ENCODE results near the gene TMEM86A.
"Not testable (repeated sequence)": the region's sequence is repeated elsewhere in the genome, so short reads cannot be mapped to it uniquely, and the experiment has no call there.

Gene TMEM86A, protein sequence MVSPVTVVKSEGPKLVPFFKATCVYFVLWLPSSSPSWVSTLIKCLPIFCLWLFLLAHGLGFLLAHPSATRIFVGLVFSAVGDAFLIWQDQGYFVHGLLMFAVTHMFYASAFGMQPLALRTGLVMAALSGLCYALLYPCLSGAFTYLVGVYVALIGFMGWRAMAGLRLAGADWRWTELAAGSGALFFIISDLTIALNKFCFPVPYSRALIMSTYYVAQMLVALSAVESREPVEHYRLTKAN
- 4.0 to 5.2 reads per million in 2 donors for total RNA-seq

- peak; percentile 90 for DNase-seq
Observed at GRCh38 chr11:18698341-18699268, at the start of gene TMEM86A. TMEM86A (plus strand) TSS chr11:18698779; CDS start chr11:18698887, 108 bp downstream.

- no peak for DNase-seq
Observed at GRCh38 chr11:18650353-18650752, 48.2 kb upstream of the TMEM86A start.

- DNase-seq: no peak
Observed at GRCh38 chr11:18650859-18651557, 47.6 kb upstream of the TMEM86A start.

GRCh38 chr11:18657673-18658072, 40.9 kb upstream of the TMEM86A start:
- DNase-seq: no peak

- DNase-seq: not testable (repeated sequence)
Observed at GRCh38 chr11:18665353-18665872, 33.2 kb upstream of the TMEM86A start.

DNA sequence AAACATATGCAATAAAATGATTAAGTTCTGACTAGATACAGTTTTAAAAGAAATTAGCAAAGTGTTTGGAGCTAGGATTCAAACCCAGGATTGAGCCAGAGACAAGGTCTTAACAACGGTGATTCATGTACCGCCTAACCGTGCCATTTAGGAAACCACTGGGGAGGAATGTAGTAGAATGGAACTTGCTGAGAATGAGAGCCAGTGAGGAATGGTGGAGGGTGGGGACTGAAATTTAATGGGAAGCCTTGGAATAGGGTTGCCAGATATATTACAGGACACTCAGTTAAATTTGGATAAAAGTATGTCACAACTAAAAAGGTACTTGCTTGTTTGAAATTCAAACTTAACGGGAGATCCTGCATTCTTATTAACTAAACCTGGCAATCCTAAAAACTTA, 30.4 kb upstream of the TMEM86A start:
- no peak for DNase-seq

DNA sequence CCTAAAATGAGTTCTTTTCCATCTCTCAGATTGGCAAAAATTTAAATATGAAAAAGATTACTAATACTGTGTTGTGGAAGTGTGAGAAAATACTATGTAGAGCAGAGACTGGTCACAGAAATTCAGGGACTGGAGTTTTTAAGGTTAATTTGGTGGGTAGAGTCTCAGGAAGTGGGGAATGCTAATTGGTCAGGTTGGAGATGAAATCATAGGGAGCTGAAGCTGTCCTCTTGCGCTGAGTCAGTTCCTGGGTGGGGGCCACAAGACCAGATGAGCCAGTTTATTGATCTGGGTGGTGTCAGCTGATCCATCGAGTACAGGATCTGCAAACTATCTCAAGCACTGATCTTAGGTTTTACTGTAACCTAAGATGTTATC, 29.4 kb upstream of the TMEM86A start:
- DNase-seq: no peak

- DNase-seq: no peak
Observed at GRCh38 chr11:18669711-18670110, 28.9 kb upstream of the TMEM86A start.

- DNase-seq: no peak
Observed at GRCh38 chr11:18671246-18671645, 27.3 kb upstream of the TMEM86A start.

GRCh38 chr11:18672209-18672608, 26.4 kb upstream of the TMEM86A start:
- not testable (repeated sequence) for DNase-seq

DNA sequence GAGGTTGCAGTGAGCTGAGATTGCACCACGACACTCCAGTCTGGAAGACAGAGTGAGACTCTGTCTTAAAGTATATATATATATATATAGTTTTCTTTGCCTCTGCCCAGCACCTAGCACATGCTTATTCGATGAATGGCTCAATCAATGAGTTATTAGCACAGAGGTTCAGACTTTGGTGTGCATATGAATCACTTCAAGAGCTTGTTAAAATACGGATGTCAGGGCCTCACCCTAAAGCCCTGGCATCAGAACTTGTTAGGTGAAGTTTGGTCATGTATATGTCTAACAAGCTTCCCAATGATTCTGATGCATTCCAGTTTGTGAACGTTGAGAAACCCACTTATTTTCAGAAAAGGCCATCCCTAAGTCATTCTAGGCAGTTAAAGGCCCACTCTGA, 21.8 kb upstream of the TMEM86A start:
- no peak for DNase-seq

GRCh38 chr11:18677560-18677959, 21.0 kb upstream of the TMEM86A start:
- DNase-seq: no peak

GRCh38 chr11:18681949-18682348, 16.6 kb upstream of the TMEM86A start:
- not testable (repeated sequence) for DNase-seq

DNA sequence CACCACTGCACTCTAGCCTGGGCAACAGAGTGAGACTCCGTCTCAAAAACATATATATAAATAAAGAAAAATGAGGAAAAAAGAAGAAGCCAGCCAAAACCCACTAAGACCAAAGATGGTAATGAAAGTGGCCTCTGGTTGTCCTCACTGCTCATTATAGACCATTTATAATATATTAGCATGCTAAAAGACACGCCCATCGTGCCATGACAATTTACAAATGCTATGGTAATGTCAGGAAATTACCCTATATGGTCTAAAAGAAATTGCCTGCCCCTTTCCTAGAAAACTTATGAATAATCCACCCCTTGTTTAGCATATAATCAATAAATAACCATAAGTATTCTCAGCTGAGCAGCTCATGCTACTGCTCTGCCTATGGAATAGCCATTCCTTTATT, 16.1 kb upstream of the TMEM86A start:
- DNase-seq: no peak

DNA sequence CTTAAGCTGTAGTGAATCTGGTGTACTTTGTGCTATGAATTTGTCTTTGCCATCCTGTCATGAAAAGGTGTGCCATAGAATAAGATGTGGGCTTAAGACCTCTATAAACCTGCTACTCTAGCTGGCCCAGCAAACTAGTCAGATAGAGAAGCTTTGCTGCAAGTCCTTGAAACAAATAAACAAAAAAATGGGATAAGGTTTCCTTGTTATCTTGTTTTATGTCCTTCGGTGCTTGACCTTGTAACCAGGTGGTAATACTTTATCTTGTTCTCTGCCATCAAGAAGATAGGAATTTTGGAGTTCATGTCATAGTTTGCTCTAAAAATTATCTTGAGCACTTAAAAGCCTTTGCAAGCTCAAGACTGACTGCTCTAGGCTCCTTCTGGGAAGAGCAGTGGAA, 14.3 kb upstream of the TMEM86A start:
- no peak for DNase-seq

DNA sequence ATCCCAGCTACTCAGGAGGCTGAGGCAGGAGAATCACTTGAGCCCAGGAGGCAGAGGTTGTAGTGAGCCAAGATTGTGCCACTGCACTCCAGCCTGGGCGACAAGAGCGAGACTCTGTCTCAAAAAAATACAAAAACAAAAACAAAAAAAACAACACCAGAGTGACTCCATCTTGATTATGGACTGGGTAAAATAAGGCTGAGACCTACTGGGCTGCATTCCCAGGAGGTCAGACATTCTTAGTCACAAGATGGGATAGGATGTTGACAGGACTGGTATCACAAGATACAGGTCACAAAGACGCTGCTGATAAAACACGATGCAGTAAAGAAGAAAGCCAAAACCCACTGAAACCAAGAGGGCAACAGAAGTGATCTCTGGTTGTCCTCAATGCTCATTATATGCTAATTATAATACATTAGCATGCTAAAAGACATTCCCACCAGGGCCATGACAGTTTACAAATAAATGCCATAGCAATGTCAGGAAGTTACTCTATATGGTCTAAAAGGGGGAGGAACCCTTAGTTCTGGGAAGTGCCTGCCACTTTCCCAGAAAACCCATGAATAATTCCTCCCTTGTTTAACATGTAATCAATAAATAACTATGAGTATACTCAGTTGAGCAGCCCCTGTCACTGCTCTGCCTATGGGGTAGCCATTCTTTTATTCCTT, 7.0 kb upstream of the TMEM86A start:
- DNase-seq: not testable (repeated sequence)

DNA sequence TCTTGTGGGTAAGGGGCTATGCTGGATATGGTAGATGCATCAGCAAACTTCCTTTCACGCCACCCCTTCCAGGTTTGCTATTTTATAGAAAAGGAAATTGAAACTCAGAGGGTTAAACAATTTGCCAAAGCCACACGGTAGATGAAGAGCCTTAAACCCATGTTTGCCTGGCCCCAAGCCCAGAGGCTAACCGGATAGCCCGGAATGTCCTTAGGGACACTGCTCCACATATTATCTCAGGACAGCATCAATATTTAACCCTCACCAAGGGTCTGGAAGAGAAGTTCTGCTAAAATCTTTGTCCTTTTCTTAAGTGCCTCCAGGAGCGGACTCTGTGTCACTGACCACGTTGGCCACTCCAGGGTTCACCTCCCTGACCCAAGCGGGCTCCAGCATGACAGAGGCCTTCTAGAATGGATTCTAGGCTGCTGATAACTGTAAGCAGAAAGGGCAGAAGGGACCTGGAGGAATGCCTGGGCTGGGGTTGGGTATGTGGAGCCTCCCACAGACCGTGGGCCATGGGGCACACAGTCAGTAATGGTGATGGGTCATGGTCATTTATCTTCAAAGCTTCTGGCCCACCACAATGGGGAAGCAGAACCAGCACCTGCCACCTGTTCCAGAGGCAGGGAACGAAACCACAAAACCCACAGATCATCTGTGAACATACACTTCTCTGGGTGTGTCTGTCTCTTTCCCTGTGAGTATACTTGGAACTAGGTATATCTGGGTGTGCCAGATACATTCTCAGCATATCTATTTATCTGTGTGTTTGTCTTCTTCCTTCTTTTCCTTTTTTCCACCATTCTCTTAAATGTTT, 5.4 kb upstream of the TMEM86A start:
- no peak for DNase-seq

DNA sequence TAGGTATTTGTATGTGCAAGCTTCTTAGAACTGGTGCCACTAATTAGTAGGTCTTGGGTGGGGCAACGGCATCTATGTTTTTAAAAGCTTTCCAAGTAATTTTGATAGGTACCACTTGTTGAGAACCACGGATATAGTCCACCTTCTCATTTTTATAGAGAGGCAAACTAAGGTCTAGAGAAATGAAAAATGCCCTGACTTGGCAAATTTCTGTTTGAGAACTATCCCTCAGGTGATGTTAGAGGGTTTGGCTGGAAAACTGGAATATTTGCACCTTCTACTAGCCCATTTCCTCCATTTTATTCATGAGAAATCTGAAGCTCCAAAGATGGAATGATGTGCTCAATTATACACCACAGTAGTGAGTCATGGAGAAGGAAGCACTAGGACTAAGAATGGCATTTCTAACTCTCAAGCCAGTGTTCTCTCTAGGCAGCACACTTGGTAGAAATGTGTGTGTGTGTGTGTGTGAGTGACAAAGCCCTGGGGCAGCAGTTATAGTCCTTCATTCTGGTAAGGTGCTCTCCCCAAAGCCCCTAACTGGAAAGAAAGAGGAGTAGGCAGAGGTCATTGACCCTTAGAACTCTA, 1.8 kb upstream of the TMEM86A start:
- DNase-seq: no peak

DNA sequence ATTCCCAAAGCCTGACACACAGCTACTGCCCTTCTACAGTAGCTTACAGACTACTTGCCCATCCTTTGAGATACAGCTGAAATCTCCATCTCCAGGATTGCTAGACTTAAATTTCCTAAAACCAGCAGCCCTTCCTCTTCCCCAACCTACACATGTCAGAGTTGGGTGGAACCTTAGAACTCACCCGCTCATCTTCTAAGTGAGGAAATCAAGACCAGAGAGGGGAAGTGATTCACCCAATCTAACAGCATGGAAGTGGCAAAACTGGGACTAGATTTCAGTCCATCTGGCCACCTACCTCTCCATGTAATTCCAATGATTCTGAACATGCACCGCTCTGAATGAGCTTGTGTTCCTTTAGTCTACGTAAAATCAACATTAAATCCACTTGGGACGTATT, 1.0 kb upstream of the TMEM86A start:
- no peak for DNase-seq

GRCh38 chr11:18699269-18699596, 654 bp downstream of the TMEM86A start:
- DNase-seq: no peak

DNA sequence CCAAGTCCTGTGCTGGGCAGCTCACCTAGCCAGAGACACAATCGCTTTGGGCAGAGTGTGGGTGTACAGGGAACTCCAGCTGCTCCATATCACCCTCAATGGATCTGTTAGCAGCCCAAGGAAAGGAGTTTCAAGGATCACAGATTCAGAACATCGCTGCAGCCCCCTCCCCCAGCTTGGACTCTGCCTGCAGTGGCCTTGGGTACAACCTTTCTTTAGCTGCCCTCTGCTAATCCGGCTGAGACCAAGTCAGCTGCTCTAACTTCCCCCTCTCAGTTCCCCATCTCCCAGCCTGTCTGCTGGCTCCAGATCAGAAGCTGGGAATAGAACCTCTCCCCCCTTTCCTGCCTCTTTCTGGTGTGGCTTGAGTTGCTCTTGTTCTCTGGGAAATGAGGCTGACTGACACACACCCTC, 1.3 kb downstream of the TMEM86A start:
- no peak for DNase-seq

Data from activated gamma-delta T cell (primary cell).